ENCODE results near the gene SHC1.

GRCh38 chr1:155005076-155006011 lies 34.8 kb upstream of the SHC1 start:
- TF ChIP-seq ZEB2 (tag by site-specific recombination; IDR thresholded peaks at IDR 0.05) (no peak), CTCF (tag by site-specific recombination; IDR thresholded peaks at IDR 0.05) (no peak), ZNF664 (tag by site-specific recombination; IDR thresholded peaks at IDR 0.05) (no peak), ZNF223 (tag by site-specific recombination; IDR thresholded peaks at IDR 0.05) (no peak), ZNF660 (tag by site-specific recombination; IDR thresholded peaks at IDR 0.05) (no peak)
- TF ChIP-seq, protein P1, sequence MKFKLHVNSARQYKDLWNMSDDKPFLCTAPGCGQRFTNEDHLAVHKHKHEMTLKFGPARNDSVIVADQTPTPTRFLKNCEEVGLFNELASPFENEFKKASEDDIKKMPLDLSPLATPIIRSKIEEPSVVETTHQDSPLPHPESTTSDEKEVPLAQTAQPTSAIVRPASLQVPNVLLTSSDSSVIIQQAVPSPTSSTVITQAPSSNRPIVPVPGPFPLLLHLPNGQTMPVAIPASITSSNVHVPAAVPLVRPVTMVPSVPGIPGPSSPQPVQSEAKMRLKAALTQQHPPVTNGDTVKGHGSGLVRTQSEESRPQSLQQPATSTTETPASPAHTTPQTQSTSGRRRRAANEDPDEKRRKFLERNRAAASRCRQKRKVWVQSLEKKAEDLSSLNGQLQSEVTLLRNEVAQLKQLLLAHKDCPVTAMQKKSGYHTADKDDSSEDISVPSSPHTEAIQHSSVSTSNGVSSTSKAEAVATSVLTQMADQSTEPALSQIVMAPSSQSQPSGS (tag by site-specific recombination; IDR thresholded peaks at IDR 0.05; ENCODE audit: low read depth): no peak

Data from HEK293 (cell line).